HG03457 (cell line): ENCODE measurements around the gene GPR27.

Experiments
- ATAC-seq: cut with Tn5 transposase; IDR thresholded peaks from one replicate; pipeline ENCODE4 v1.9.1; 2021; ENCODE audit warnings: moderate number of reproducible peaks; ENCODE audit not compliant: unreplicated experiment

Gene GPR27

DNA sequence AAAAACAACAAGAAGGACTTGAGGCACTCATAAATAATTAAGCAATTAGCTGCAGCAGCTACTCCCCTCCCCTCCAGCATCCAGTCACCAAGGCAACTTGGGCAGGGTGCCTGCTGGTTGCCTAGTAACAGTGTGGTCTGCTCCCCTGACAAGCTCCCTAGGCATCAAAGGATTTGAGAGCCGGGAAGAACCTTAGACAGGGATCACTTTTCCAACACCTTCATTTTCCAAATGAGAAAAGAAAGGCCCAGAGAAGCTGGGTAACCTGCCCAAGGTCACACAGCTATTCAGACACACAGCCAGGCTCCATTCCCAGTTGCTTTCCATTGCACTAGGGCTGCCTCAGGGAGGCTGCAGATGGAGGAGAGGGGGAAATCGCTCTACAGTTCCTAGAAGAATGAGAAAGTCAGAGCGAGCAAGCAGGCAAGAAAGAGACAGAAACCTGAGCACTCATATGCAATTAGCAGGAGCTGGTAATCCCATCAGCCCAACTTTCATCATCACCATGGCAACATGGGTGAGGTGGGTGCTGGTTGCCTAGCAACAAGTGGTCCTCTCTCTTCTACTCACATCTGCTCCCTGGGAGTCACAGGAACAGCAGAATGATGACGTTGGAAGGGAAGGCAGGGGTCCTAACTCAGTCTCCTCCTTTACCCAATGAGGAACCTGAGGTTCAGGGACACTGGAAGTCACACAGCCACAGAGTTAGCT is 24.9 kb upstream of the GPR27 start:
- no peak for ATAC-seq

DNA sequence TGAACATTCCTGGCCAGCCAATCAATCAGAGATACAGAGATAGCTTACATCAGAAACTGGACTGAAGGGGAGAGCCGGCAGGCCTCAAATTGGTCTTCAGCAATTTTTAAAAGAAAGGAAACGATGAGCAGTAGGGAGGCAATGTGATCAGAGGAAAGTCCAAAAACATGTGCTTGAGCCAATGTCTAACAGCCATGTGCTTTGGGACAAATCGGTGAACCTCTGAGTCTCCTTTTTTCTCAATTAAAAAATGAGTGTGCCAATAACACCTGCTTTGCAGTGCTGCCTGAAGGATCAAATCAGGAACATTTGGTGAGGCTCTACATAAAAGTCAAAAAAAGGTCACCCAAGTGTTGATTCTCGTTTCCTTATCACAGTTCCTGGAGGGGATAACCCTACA is 21.0 kb upstream of the GPR27 start:
- ATAC-seq = no peak

DNA sequence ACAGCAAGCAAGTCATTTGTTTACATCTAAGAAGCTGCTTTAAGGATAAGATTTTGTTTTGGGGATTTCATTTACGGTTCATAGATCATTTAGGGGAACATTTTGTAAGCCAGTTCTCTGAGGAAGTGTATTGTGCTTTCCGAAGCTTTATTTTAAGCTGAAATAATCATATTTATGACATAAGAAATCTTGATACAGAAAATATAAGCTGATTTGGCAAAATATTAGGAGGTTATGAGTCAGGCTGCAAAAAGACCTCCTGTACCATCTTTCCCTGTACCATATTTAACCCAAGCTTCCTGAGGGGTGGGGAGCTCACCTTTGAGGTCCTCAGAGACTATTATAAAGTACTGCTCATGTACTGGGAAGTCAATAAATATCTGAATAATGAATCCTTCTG is 20.3 kb upstream of the GPR27 start:
- ATAC-seq = no peak

DNA sequence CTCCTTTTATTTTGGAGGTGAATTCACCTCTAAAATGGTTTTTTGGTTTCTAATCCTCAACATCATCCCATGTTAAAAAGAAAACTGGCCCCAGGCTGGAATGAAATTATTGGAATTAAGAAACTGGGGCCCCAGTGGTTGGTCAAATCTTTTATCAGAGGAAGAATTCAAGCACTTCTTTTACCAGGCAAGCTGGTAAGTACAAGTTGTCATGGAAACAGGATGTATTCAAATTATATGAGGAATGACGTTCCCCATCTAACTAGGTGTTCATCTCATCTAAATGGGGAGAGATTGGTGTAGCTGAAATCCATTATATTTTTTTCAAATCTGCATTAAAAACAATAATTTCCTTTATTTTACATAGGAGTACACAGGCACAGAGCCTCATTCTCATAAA is 18.8 kb upstream of the GPR27 start:
- ATAC-seq = no peak

GRCh38 chr3:71742621-71743020 is 11.0 kb upstream of the GPR27 start:
- no peak for ATAC-seq

DNA sequence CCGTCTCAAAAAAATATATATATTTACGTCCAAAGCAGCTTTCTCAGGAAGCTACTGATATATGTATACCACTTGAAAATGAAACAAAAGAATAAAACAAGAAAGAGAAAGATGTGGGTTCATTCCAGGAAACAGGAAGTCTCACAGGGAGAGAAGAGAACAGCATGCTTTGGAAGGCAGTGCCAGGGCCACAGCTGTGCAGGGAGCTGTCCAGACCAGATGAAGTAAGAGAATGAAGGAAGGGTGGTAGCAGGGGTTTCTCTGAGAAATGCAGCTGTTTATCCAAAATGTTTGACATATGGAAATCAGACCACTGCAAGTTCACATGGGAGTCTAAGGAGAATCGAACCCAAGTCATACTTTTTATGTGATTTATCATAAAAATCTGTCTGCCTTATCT is 8.9 kb upstream of the GPR27 start:
- no peak for ATAC-seq

GRCh38 chr3:71751602-71752001 is 2.1 kb upstream of the GPR27 start:
- no peak for ATAC-seq

DNA sequence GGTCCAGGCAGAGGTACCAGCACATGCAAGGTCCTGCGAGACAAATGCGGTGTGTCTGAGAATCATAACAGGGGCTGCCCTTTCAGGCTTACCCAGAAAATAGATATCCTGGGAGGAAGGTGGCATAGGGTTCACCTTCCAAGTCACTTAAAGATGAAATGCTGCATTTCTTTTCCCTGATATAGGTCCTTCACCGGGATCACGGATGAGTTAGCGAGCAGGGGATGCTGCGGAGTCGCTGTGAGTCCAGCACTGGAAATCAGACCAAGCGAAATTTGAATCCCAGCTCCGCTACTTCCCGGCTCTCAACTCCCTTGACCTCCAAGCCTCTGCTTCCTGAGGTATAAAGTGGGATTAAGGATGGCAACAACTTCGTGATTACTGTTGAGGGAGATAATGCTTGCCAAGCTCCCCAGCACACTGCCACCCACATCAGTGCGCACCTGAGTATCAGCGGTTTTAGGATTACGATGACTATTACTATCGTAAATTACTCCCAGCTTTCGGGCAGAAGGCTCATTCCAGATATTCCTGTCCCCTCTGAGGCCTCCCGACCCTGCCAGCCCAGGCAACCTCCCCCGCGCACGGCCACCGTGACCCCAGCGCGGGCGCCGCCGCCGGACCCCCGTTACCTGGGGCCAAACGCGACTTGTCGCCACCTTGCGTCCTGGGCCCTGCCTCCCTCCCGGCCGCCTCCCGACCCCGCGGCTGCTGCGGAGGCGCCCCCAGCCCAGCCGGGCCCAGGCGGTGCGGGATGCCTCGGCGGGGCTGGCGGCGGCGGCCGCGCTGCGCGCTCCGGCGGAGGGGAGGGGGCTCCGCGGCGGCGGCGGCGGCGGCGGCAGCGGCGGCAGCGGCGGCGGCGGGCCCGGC is 589 bp upstream of the GPR27 start:
- ATAC-seq = no peak

DNA sequence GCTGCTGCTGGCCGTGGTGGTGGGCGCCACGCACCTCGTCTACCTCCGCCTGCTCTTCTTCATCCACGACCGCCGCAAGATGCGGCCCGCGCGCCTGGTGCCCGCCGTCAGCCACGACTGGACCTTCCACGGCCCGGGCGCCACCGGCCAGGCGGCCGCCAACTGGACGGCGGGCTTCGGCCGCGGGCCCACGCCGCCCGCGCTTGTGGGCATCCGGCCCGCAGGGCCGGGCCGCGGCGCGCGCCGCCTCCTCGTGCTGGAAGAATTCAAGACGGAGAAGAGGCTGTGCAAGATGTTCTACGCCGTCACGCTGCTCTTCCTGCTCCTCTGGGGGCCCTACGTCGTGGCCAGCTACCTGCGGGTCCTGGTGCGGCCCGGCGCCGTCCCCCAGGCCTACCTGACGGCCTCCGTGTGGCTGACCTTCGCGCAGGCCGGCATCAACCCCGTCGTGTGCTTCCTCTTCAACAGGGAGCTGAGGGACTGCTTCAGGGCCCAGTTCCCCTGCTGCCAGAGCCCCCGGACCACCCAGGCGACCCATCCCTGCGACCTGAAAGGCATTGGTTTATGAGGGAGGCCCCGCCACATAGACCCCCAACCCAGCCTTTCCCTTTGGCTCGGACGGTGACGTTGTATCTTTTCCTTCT is 1.1 kb downstream of the GPR27 start:
- no peak for ATAC-seq

DNA sequence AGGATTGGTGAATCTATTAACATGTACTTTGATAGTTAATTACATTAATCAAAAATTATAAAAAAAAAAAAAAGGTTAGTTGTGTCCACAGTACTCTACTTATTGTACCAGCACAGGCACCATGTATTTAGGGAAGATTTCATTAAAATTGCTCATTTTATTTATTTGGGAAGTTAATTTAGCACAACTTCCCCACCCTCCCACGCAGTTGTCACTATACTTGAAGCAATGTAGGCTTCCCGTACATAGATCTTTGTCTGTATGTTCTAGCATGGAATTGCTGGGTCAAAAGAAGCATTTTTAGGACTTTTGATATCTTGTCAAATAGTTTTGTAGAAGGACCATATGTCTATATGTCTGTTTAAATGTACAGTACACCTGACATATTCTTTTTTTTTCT is 4.4 kb downstream of the GPR27 start:
- no peak for ATAC-seq

GRCh38 chr3:71759401-71759800 is 5.7 kb downstream of the GPR27 start:
- ATAC-seq = no peak

GRCh38 chr3:71760140-71760539 is 6.5 kb downstream of the GPR27 start:
- ATAC-seq = no peak

GRCh38 chr3:71763426-71763825 is 9.8 kb downstream of the GPR27 start:
- no peak for ATAC-seq

- ATAC-seq = no peak
These were observed 17.5 kb downstream of the GPR27 start for GRCh38 chr3:71771126-71771525.

DNA sequence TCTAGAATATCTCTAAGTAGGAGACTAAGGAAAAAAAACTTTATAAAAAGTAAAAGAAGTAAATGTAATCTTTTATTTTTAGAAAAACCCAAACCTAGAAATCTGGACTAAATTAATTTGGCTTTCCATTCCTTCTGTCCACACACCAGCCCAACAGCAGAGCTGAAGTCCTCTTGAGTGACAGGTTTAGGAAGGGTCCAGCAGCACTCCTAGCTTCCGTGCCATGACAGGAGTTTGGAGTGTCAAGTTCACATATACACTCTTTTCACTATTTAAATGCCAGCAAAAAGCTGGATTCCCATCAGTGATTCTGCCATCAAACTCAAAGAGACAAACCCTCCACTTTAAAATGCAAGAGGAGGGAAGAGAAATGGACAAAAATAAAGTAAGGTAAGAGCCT is 18.2 kb downstream of the GPR27 start:
- no peak for ATAC-seq

GRCh38 chr3:71776538-71776937 is 22.9 kb downstream of the GPR27 start:
- no peak for ATAC-seq

DNA sequence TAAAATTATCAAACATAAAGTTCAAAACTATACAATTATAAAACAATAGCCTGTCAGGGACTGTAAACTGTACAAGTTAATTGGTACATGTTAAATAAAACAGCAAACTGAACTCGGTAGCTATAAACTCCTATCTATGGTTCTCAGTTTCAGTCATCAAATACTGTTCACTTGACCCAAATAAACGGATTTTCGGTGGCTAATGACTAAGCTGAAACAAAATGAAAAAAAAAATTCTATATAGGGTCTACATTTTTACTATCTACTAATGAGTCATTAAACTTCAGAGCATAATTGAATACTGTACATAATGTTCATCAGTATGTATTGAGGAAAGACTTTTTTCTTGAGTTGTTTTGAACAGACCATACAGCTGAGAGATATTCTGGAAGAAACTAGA is 24.7 kb downstream of the GPR27 start:
- no peak for ATAC-seq

DNA sequence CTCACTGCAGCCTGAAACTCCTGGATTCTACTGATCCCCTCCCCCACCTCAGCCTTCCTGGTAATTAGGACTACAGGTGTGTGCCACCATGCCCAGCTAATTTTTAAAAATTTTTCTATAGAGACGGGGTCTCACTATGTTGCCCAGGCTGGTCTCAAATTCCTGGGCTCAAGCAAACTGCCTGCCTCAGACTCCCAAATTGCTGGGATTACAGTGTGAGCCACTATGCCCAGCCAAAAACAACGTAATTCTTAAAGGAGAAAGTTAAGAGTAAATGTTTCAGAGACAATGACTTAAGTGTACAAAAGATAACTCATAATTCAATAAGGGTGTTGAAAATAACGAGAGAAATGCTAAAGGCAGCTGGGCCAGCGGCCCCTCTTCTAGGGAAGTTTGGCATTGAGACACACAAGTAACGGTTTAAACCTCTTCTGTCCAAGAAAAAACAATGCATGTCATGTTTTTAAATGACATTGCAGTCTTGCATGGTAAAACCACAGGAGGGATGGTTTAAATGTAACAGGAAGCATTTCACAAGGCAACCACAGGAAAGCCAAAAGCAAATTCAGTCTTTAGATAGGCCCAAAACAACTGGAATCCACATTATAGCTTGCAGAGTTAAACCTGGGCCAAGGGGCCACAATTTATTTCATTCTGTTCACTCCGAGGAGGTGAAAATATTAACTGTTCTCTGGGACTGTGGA is 26.2 kb downstream of the GPR27 start:
- ATAC-seq = no peak

DNA sequence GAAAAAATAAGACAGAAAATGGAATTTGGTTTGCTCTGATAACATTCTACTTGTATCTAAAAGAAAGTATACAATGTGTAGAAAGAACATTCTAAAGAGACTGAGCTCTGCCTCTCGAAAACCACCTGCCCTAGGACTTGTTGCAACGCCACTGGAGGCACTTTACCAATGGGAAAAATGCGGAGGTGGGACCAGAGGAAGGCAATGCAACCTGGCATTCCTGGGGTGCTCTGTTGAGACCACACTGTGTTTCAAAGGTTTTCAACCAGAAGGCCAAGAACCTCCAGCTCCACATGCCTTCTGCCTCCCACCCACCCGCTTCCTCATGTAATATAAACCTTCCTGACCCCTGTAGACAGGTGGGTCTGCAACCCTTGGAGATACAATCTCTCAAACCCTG is 26.8 kb downstream of the GPR27 start:
- no peak for ATAC-seq

- no peak for ATAC-seq
These were observed 29.5 kb downstream of the GPR27 start for GRCh38 chr3:71783152-71783551.

DNA sequence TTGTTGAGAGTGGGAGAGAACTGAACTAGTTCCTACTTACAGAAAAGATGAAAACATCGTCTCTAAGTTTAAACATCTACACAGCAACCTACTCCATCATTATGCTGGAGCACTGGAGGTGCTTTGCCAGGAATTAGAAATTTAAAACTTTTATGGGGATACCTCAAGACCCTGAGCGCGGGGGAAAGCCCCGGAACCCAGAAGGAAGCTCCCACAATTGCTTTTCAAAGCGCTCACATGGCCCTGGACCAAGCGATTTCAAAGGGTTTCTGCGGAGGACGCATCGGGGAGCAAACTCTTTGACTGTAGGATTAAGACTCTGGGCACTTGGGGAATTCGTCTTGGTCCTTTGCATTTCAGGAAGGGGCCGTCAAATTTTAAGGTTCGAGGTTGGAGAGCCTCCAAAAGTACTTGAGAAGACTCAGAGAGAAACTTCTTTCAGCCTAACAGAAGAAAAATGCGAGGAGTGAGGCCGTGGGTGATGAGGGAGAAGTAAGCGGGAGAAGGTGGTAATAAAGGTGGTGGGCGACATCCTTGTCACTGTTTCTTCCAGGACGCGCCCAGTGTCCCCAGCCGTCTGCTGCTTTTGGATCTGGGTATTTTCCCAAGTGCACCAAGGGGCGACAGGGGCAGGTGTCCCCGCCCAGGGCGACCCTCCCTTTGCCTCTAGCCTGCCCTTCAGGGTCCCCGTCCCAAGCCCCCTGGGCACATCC is 30.7 kb downstream of the GPR27 start:
- ATAC-seq = no peak
